Chondrocyte (in vitro differentiated cells): ENCODE data around the gene RGS7. TPM values are rescaled to one million over a fixed set of nuclear protein-coding genes. Genes with fewer than 3 reads are reported as not detected.

Experiments used
- DNase-seq: peaks from one replicate; pipeline ENCODE4 v3.0.0; 2021; ENCODE audit warnings: mixed read lengths, low spot score
- H3K27ac Mint-ChIP-seq: one replicate; pipeline ENCODE4 v1.8.0; 2021; ENCODE audit warnings: mild to moderate bottlenecking, moderate library complexity, mixed read lengths; ENCODE audit not compliant: unreplicated experiment
- H3K27me3 Mint-ChIP-seq: 2 replicates; pipeline ENCODE4 v1.8.0; 2021; ENCODE audit warnings: low read depth, mixed read lengths
- H3K36me3 Mint-ChIP-seq: 2 replicates; pipeline ENCODE4 v1.8.0; 2021; ENCODE audit warnings: low read depth, mixed read lengths
- H3K4me1 Mint-ChIP-seq: 2 replicates; pipeline ENCODE4 v1.8.0; 2021; ENCODE audit warnings: low read depth, mild to moderate bottlenecking, mixed read lengths
- H3K4me3 Mint-ChIP-seq: one replicate; pipeline ENCODE4 v1.8.0; 2021; ENCODE audit warnings: mild to moderate bottlenecking, moderate library complexity, mixed read lengths; ENCODE audit not compliant: unreplicated experiment
- H3K9me3 Mint-ChIP-seq: 2 replicates; pipeline ENCODE4 v1.8.0; 2021; ENCODE audit warnings: low read depth, mixed read lengths
- total RNA-seq: library from RNA; stranded (reverse); gene quantifications from 3 replicates; pipeline ENCODE4 v1.2.1, GENCODE V29; 2021
- TF ChIP-seq, protein P1 (sequence below): fragments of 200-600 bp; sonication (generic); IDR thresholded peaks from 2 replicates; pipeline ENCODE4 v1.5.0; 2021; ENCODE audit warnings: antibody characterized with exemption, mild to moderate bottlenecking, moderate library complexity

RGS7 gene
- total RNA-seq, 1 donor from 2014 or later: 3.9 TPM

DNA sequence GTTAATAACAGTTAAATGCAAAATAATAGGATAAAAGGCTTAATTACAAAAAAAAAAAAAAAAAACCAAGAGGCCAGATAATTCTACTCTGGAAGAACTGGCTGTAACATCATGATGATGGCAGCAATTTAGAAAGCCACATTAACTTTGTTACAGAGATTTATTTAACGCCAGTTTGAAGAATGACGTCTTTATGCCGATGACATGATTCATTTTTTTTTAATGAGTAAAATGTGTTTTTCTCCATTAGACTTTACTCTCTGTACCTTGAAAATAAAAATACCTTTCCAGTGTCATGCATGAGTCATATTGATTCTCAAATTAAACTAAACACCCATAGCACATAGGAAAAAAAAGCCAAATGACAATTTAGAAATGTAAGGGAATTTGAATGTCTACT, 226.1 kb downstream of the RGS7 start:
- no peaks in the 10 kb centered on the region for H3K27me3 Mint-ChIP-seq
- no peak overlapping the region for H3K27ac Mint-ChIP-seq
- H3K4me1 Mint-ChIP-seq: peaks cover 7% of the 10 kb centered on the region
- DNase-seq: no peak
- TF ChIP-seq, protein P1, sequence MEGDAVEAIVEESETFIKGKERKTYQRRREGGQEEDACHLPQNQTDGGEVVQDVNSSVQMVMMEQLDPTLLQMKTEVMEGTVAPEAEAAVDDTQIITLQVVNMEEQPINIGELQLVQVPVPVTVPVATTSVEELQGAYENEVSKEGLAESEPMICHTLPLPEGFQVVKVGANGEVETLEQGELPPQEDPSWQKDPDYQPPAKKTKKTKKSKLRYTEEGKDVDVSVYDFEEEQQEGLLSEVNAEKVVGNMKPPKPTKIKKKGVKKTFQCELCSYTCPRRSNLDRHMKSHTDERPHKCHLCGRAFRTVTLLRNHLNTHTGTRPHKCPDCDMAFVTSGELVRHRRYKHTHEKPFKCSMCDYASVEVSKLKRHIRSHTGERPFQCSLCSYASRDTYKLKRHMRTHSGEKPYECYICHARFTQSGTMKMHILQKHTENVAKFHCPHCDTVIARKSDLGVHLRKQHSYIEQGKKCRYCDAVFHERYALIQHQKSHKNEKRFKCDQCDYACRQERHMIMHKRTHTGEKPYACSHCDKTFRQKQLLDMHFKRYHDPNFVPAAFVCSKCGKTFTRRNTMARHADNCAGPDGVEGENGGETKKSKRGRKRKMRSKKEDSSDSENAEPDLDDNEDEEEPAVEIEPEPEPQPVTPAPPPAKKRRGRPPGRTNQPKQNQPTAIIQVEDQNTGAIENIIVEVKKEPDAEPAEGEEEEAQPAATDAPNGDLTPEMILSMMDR: no peak
- no peak overlapping the region for H3K4me3 Mint-ChIP-seq
- peaks cover 3% of the 10 kb centered on the region for H3K36me3 Mint-ChIP-seq
- H3K9me3 Mint-ChIP-seq: no peaks in the 10 kb centered on the region

DNA sequence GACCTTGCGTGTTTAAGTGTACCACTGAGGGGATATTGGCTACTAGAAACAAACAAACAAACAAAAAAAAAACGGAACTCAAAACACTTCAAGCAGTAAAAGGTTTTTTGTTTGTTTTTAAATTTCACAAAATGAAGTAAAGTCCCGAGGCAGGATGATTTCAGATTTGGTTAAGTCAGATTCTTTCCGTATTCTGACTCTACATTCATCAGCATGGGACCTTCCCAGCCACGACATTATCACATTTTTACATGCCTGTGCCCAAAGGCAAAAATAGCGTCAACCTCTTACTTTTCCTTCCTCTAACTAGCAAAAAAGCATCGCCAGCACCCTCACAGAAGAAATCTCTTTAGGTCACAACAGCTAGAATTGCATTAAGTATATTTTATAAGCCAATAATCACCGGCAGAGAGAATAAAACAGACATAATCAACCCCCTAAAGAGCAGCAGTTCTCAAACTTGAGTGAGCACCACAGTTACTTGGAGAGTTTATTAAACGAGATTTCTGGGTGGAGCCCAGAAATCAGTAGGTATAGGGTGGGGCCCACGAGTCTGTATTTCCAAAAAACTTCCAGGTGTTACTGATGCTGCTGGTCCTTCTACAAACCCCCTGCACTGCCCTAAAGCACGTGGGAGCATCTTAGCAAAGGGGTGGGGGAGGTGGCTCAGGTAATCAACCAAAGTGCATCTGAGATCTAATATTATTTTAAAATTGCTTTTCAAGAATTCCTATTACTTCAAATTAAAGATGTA, 227.6 kb downstream of the RGS7 start:
- TF ChIP-seq, protein P1: no peak
- DNase-seq: no peak
- H3K27ac Mint-ChIP-seq: no peak overlapping the region
- no peaks in the 10 kb centered on the region for H3K9me3 Mint-ChIP-seq
- H3K4me3 Mint-ChIP-seq: no peak overlapping the region
- H3K27me3 Mint-ChIP-seq: no peaks in the 10 kb centered on the region
- H3K4me1 Mint-ChIP-seq: peaks cover 7% of the 10 kb centered on the region
- peaks cover under 1% of the 10 kb centered on the region for H3K36me3 Mint-ChIP-seq

DNA sequence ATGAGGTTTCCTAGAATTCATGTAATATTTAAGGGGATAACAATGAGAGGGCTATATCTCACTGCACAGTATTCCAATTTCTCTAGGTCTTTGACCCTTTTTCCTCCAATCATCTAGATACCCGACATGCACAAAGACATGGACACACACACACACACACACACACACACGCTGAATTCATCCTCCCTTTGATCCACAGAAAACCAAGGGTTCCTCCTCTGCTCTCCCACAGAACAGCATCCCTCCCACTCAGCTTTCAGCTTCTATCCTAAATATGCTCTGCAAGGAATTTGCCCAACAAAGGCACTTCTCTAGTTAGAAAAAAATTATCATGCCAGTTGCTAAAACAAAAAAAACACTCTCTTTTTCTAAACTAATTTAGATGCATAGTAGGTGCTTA, 231.7 kb downstream of the RGS7 start:
- no peak for DNase-seq
- TF ChIP-seq, protein P1: no peak
- Mint-ChIP-seq H3K27me3 (no peaks in the 10 kb centered on the region), H3K36me3 (no peaks in the 10 kb centered on the region), H3K27ac (no peak overlapping the region), H3K4me1 (peaks cover 4% of the 10 kb centered on the region), H3K9me3 (no peaks in the 10 kb centered on the region), H3K4me3 (no peak overlapping the region)

DNA sequence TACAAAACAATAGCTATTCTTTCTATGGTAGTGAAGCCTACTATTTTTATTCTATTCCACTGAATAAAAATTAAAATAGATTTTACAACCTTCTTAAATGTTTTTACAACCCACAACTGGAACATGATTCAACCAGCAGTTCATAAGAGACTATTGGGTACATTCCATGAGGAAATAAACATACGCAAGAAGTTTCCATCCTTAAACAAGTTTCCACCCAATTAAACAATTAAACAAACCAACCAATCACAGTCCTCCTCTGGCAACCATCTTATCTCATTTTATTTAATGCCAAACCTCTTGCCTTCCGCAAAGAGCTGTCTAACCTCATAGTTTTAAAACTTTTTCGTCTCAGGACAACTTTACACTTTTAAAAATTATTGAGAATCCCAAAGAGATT, 239.0 kb downstream of the RGS7 start:
- Mint-ChIP-seq H3K4me1 (peaks cover 28% of the 10 kb centered on the region), H3K27me3 (no peaks in the 10 kb centered on the region), H3K9me3 (peaks cover 3% of the 10 kb centered on the region), H3K4me3 (no peak overlapping the region), H3K36me3 (no peaks in the 10 kb centered on the region), H3K27ac (no peak overlapping the region)
- no peak for DNase-seq
- TF ChIP-seq, protein P1: no peak

DNA sequence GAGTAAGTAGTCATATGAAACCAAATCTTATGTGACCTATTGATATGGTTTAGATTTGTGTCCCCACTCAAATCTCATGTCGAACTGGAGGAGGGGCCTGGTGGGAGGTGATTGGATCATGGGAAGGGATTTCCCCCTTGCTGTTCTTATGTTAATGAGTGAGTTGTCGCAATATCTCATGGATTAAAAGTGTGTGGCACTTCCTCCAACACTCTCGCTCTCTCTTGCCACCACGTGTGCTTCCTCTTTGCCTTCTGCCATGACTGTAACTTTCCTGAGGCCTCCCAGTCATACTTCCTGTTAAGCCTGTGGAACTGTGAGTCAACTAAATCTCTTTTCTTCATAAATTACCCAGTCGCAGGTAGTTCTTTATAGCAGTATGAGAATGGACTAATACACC, 241.2 kb downstream of the RGS7 start:
- H3K4me3 Mint-ChIP-seq: no peak overlapping the region
- H3K27ac Mint-ChIP-seq: no peak overlapping the region
- H3K4me1 Mint-ChIP-seq: peaks cover 28% of the 10 kb centered on the region
- no peaks in the 10 kb centered on the region for H3K27me3 Mint-ChIP-seq
- H3K36me3 Mint-ChIP-seq: no peaks in the 10 kb centered on the region
- no peak for DNase-seq
- TF ChIP-seq, protein P1: no peak
- H3K9me3 Mint-ChIP-seq: peaks cover 3% of the 10 kb centered on the region
